VCaP (cell line): Measurements from ENCODE around the gene ATF6B.

ENCODE experiments used
- H3K27ac ChIP-seq: fragments of 450-650 bp; 2 replicates; pipeline ENCODE4 v1.5.1; 2017
- TF ChIP-seq, protein P1 (sequence below): fragments of 450-650 bp; conservative IDR thresholded peaks from 2 replicates; pipeline ENCODE4 v1.5.1; 2017; ENCODE audit warnings: mild to moderate bottlenecking, moderate library complexity

ATF6B gene

GRCh38 chr6:32153564-32154513, 25.8 kb upstream of the ATF6B start, which contains the start of gene PPT2:
TSS of gene PPT2 (plus strand) at chr6:32154141. CDS start at chr6:32154595, 454 bp downstream.
- H3K27ac ChIP-seq = peak within 1 kb of the TSS; percentile 89
- TF ChIP-seq, protein P1, sequence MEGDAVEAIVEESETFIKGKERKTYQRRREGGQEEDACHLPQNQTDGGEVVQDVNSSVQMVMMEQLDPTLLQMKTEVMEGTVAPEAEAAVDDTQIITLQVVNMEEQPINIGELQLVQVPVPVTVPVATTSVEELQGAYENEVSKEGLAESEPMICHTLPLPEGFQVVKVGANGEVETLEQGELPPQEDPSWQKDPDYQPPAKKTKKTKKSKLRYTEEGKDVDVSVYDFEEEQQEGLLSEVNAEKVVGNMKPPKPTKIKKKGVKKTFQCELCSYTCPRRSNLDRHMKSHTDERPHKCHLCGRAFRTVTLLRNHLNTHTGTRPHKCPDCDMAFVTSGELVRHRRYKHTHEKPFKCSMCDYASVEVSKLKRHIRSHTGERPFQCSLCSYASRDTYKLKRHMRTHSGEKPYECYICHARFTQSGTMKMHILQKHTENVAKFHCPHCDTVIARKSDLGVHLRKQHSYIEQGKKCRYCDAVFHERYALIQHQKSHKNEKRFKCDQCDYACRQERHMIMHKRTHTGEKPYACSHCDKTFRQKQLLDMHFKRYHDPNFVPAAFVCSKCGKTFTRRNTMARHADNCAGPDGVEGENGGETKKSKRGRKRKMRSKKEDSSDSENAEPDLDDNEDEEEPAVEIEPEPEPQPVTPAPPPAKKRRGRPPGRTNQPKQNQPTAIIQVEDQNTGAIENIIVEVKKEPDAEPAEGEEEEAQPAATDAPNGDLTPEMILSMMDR = no peak

DNA sequence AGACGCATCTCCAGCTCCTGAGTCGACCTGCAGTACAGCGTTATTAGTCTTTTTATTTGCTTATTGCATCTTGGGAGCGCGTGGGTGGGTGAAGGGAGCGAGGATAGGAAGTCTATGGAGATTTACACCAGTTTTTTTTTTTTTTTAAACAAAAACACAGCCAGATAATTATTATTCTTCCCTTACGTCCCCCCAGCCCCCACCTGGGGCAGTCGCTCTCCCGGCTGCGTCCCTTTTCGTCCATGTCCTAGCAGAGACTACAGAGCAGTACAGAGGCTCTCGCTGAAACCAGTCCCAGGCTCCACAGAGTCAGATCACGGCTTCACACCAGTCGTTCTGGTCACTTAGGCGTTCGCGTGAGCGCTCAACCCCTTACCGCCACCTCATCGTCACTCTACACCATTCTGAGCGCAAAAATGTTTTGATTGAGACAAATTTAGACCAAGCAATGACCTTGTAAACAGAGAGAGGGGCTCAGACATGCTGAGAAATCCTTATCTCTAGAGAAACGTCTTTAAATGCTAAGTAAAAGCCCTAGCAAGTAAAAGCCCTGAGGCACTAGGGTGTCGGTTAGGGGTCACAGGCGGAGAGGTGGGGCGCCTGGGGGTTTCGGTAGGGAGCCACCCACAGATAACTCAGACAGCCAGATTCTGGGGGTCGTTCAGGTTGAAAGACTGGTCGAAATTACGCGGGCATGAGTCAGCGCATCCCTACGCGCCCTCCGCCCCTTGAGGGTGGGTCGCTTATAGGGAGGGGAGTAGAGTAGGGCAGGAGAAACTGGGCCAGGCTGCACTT, 24.9 kb upstream of the ATF6B start:
- peak overlapping the region; percentile 89 for H3K27ac ChIP-seq

DNA sequence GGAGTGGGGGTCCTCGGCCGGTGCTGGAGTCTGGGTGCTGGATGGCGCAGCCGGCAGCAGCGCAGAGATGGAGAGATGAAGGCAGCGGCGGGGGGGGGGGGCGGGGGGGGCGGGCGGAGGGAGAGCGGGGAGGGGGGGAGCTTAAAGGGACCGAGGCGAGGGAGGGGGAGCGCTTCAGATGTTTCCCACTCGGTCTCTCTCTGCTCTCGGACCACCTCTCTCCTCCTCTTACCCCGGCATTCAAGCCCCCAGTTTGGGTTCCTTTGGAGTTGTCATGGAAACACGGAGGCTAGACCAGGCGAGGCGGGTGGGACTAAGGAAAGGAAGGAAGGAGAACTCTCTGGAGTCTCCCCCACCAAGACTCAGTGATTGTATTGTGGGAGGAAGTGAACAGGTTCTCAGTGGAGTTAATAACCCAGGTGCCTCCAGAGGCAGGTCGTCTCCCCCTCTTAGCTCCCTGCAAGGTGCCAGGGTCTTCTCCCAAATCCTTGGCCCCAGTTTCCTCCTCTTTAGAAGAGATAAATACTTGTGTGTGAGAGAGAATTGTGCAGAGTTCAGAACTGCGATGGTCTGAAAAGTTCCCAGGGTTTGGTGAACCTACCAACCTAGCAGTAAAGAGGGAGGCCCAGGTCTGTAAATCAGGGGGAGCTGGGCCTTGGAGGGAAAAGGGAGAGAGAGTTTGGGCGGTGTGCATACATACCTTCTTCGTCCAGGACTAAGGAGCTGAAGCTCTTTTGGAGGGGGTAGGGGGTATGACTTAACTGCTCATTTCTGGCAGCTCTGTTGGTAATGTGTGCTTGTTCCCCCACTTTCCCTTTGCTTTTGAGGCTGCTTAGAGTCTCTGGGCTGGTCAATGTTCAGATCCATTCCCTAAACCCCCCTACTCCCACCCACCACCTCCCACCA, 24.1 kb upstream of the ATF6B start, which contains the start of gene PRRT1:
PRRT1 (minus strand) TSS at position 77 of the 906 bp plus-strand sequence. CDS start 112 bp downstream, outside the sequence.
- TF ChIP-seq, protein P1 = no peak
- H3K27ac ChIP-seq = no peak within 1 kb of the TSS

More for the DNA sequence above, 24.9 kb upstream of the ATF6B start:
- TF ChIP-seq, protein P1 = no peak

DNA sequence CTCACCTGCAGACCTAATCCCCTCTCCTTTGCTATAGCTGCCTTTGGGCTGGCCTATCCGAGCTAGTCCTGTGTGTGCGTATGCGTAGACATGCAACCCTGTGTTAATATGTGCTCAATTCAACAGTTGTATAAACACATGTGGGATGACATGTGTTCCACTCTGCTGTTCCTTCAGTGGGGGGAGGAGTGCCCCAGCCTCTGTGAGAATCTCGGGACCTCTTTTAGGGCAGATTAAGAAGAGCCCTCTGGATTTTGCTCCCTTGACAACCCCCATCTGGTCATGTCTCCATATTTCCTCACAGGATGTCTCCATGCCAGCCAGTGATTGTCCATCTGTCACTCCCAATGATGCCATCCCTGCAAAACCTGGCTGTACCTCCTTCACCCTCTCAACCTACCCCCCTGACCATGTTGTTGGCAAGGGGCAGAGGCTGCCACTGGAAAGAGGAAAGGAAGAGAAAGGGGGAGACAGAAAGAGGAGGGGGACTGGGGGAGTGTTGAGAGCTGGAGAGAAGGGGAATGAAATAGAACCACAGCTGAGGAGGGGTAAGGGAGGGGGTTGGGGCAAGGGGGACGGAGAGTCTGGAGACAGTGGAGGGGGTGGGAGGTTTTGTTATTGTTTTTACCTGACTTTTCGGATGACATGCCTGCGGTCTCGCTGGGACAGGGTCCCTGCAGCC, 23.3 kb upstream of the ATF6B start:
- no peak overlapping the region for H3K27ac ChIP-seq
- TF ChIP-seq, protein P1 = no peak

DNA sequence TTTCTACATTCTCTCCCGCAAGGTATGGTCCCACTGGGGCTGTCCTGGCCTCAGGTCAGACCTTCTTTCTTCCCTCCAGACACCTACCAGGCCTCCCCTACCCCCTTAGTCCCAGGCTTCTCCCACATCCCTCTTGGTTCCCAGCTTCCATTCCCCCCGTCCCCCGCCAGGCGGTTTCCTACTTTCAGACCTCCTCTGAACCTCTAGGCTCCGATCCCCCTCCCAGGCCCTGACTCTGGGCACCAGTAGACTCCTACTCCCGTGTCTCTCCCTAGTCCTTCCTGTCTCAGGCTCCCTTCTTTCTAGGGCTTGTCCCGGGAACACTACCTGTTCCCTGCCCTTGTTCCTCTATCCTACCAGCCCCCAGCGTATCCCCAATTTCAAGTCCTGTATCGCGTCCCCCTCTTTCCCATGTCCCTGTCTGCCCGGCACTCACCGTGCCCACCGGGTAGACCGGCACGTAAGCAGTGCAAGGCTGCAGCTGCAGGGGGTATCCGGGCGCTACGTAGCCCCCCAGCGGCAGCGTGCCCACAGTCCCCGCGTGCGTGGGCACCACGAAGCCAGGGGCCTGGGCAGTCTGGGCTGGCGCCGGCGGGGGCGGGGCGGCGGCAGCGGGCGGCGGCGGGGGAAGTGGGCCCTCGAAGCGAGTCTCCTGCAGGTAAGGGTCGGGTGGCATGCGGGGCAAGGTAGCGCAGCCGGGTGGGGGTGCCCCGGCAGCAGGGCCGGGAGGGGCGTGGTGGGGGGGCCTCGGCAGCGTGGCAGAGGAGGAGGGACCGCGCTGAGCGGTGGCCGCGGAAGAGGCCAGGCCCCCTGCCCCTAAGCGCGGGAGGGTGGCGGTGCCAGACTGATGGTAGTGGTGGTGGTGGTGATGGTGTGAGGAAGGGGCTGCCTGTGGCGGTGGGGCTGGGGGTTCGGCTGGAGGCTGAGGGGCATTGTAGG, 22.2 kb upstream of the ATF6B start:
- H3K27ac ChIP-seq = no peak overlapping the region
- TF ChIP-seq, protein P1 = no peak
